OCI-LY7 (cell line): ENCODE results near the gene SLC7A11.

Experiments
- CTCF ChIP-seq: fragments of 200-600 bp; sonication (generic); conservative IDR thresholded peaks from 2 replicates; pipeline ENCODE4 v1.5.1; 2014; ENCODE audit warnings: mild to moderate bottlenecking, antibody characterized with exemption, low read length, moderate library complexity, mixed read lengths
- EZH2phosphoT487 ChIP-seq: fragments of 200-600 bp; sonication (generic); IDR thresholded peaks from 2 replicates; pipeline ENCODE4 v1.6.1; 2018; ENCODE audit warnings: low read depth, borderline replicate concordance, mild to moderate bottlenecking, mixed run types, antibody characterized with exemption, low read length, moderate library complexity, mixed read lengths

DNA sequence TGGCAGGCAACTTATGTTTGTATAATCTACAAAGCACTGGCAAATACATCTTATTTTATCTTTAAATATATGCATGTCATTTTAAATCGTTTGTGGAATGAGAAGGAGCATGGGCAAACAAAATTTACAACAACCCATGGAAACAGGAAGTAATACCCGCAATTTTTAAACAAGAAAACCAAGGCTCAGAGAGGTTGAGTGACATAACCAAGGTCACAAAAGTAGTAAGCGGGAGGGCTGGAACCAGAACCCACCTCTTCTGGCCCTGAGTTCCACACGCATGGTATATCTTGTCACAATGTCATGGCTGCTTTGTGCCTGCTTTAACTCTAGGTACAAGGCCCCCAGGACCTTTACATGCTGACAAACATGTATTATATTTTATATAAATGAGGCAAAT, 52.9 kb downstream of the SLC7A11 start:
- no peak for TF ChIP-seq CTCF
- no peak for TF ChIP-seq EZH2phosphoT487
